Raji (cell line): ENCODE measurements around the gene NFASC.

Source experiments
- POLR2A ChIP-seq: IDR thresholded peaks from 2 replicates; pipeline ENCODE4 v1.6.1; 2011; ENCODE audit warnings: low read depth, low read length, control low read depth; ENCODE audit not compliant: insufficient read depth

The NFASC gene

GRCh38 chr1:204989266-204990058 lies 118.8 kb downstream of the NFASC start:
- TF ChIP-seq POLR2A, result no peak

GRCh38 chr1:204990059-204990664 lies 119.5 kb downstream of the NFASC start:
- TF ChIP-seq POLR2A, result no peak

- TF ChIP-seq POLR2A, result no peak
These were observed 120.2 kb downstream of the NFASC start for GRCh38 chr1:204990721-204991341.

- no peak for TF ChIP-seq POLR2A
These were observed 120.7 kb downstream of the NFASC start for GRCh38 chr1:204991342-204991844.

- TF ChIP-seq POLR2A, result no peak
These were observed 121.7 kb downstream of the NFASC start for GRCh38 chr1:204992201-204992997.

GRCh38 chr1:204992998-204993314 lies 122.3 kb downstream of the NFASC start:
- TF ChIP-seq POLR2A, result no peak

GRCh38 chr1:204994086-204994862 lies 123.6 kb downstream of the NFASC start:
- no peak for TF ChIP-seq POLR2A

GRCh38 chr1:204996981-204997380 lies 126.3 kb downstream of the NFASC start:
- TF ChIP-seq POLR2A, result no peak

- TF ChIP-seq POLR2A, result no peak
These were observed 127.1 kb downstream of the NFASC start for GRCh38 chr1:204997591-204998355.

GRCh38 chr1:205001162-205001561 lies 130.5 kb downstream of the NFASC start:
- no peak for TF ChIP-seq POLR2A

- TF ChIP-seq POLR2A, result no peak
These were observed 132.0 kb downstream of the NFASC start for GRCh38 chr1:205002705-205003104.

GRCh38 chr1:205003358-205004131 lies 132.9 kb downstream of the NFASC start:
- TF ChIP-seq POLR2A, result no peak

GRCh38 chr1:205004351-205004750 lies 133.7 kb downstream of the NFASC start:
- TF ChIP-seq POLR2A, result no peak

GRCh38 chr1:205008896-205009295 lies 138.2 kb downstream of the NFASC start:
- TF ChIP-seq POLR2A, result no peak

- TF ChIP-seq POLR2A, result no peak
These were observed 139.0 kb downstream of the NFASC start for GRCh38 chr1:205009670-205010069.
